Endothelial cell of umbilical vein (primary cell): ENCODE results near the gene PGD. TPM values are rescaled to one million over a fixed set of nuclear protein-coding genes. Genes with fewer than 3 reads are reported as not detected.

Experiments
- BruUV-seq: library from RNA; stranded (reverse); fragments of 400-500 nt; replicated peaks from 2 replicates; lab custom pipeline; 2021; lab: Mats Ljungman, UMichigan
- CTCF ChIA-PET: fragments of 300-600, 350-600 bp; sonication (Branson Sonifier 250); formaldehyde crosslinking; loops from one replicate; lab custom pipeline; 2021; ENCODE audit warnings: antibody characterized with exemption, inconsistent platforms; lab: Charles Lee
- POLR2A ChIA-PET: fragments of 300-600, 350-600 bp; sonication (Branson Sonifier 250); formaldehyde crosslinking; loops from one replicate; lab custom pipeline; 2021; ENCODE audit warnings: antibody characterized with exemption, inconsistent platforms; lab: Charles Lee
- DNase-seq: peaks from one replicate; pipeline ENCODE4 v3.0.0-alpha.2; 2011; ENCODE audit warnings: low read depth, low spot score
- FAIRE-seq: peaks from 2 replicates; lab custom pipeline; 2011; peaks lifted over from hg19 to GRCh38; lab: Jason Lieb, UNC
- H2AFZ ChIP-seq: 2 replicates; pipeline ENCODE4 v1.6.0; 2012; ENCODE audit warnings: low read depth, low read length, control low read depth, inconsistent platforms
- H3K27ac ChIP-seq: 2 replicates; pipeline ENCODE4 v1.5.1; 2011; ENCODE audit warnings: low read depth, mild to moderate bottlenecking, control low read depth, low read length, moderate library complexity; ENCODE audit not compliant: insufficient read depth
- H3K27me3 ChIP-seq, 2 experiments: 2 replicates each; pipeline versions ENCODE4 v1.6.0 to v1.6.1; 2011; ENCODE audit warnings: low read length in 2 of 2, mixed read lengths in 1 of 2; ENCODE audit not compliant: control insufficient read depth in 2 of 2, insufficient read depth in 2 of 2
- H3K36me3 ChIP-seq, 2 experiments: 2 replicates in 1 of 2; 3 replicates in 1 of 2; pipeline ENCODE4 v1.5.1; 2011; ENCODE audit warnings: low read length in 2 of 2, mild to moderate bottlenecking in 1 of 2, moderate library complexity in 1 of 2; ENCODE audit not compliant: control insufficient read depth in 2 of 2, insufficient read depth in 2 of 2; ENCODE audit errors: extremely low read depth in 1 of 2
- H3K4me1 ChIP-seq: 3 replicates; pipeline ENCODE4 v1.5.1; 2011; ENCODE audit warnings: mild to moderate bottlenecking, low read length; ENCODE audit not compliant: control insufficient read depth, insufficient read depth; ENCODE audit errors: extremely low read depth
- H3K4me2 ChIP-seq: 2 replicates; pipeline ENCODE4 v1.6.1; 2011; ENCODE audit warnings: low read length, control low read depth, mixed read lengths; ENCODE audit not compliant: insufficient read depth
- H3K4me3 ChIP-seq, 3 experiments: fragments of 200-600 bp in 1 of 3; sonication (generic), shearing (Covaris generic) in 1 of 3; replicated peaks in 1 of 3; 2 replicates each; pipeline ENCODE4 v1.5.1; 2011 to 2016; ENCODE audit warnings: control low read depth in 3 of 3, low read length in 3 of 3, mild to moderate bottlenecking in 2 of 3, inconsistent platforms in 1 of 3, low read depth in 1 of 3, moderate library complexity in 1 of 3; ENCODE audit not compliant: insufficient read depth in 1 of 3
- H3K79me2 ChIP-seq: 2 replicates; pipeline ENCODE4 v1.6.0; 2012; ENCODE audit warnings: low read length, inconsistent platforms; ENCODE audit not compliant: control insufficient read depth, insufficient read depth
- H3K9ac ChIP-seq: replicated peaks from 2 replicates; pipeline ENCODE3; 2011; ENCODE audit warnings: low read length, control low read depth; ENCODE audit not compliant: insufficient read depth; ENCODE audit errors: extremely low read depth
- H3K9me1 ChIP-seq: replicated peaks from 3 replicates; pipeline ENCODE4 v1.6.0; 2011; ENCODE audit warnings: mild to moderate bottlenecking, low read length; ENCODE audit not compliant: control insufficient read depth, insufficient read depth; ENCODE audit errors: extremely low read depth
- H3K9me3 ChIP-seq: replicated peaks from 2 replicates; pipeline ENCODE4 v1.5.1; 2012; ENCODE audit warnings: low read length, inconsistent platforms; ENCODE audit not compliant: control insufficient read depth, insufficient read depth
- H4K20me1 ChIP-seq: replicated peaks from 2 replicates; pipeline ENCODE3; 2011; ENCODE audit warnings: mild to moderate bottlenecking, low read length; ENCODE audit not compliant: control insufficient read depth, insufficient read depth; ENCODE audit errors: extremely low read depth
- EZH2 ChIP-seq: IDR thresholded peaks from 2 replicates; pipeline ENCODE4 v1.6.1; 2012; ENCODE audit warnings: borderline replicate concordance, low read depth, mild to moderate bottlenecking, moderate library complexity, low read length, inconsistent platforms; ENCODE audit not compliant: severe bottlenecking
- FOS ChIP-seq: IDR thresholded peaks from 2 replicates; pipeline ENCODE4 v1.6.1; 2011; ENCODE audit warnings: mild to moderate bottlenecking, low read length, moderate library complexity, borderline replicate concordance; ENCODE audit not compliant: insufficient read depth
- GATA2 ChIP-seq: IDR thresholded peaks from 2 replicates; pipeline ENCODE4 v1.7.0; 2011; ENCODE audit warnings: low read depth, mild to moderate bottlenecking, moderate library complexity, mixed read lengths, low read length; ENCODE audit not compliant: insufficient read length, insufficient read depth
- JUN ChIP-seq: IDR thresholded peaks from 2 replicates; pipeline ENCODE4 v1.6.1; 2011; ENCODE audit warnings: borderline replicate concordance, low read depth; ENCODE audit not compliant: insufficient read length, insufficient read depth
- MYC ChIP-seq: IDR thresholded peaks from one replicate; pipeline ENCODE4 v1.6.1; 2011; ENCODE audit warnings: mild to moderate bottlenecking, low read depth, low read length
- POLR2A ChIP-seq: IDR thresholded peaks from 2 replicates; pipeline ENCODE4 v1.6.1; 2012; ENCODE audit warnings: low read depth, mild to moderate bottlenecking, control low read depth, low read length
- POLR2AphosphoS5 ChIP-seq: IDR thresholded peaks from 2 replicates; pipeline ENCODE4 v1.6.1; 2012; ENCODE audit warnings: low read depth, mild to moderate bottlenecking, control low read depth, low read length, moderate library complexity; ENCODE audit not compliant: insufficient read depth
- dilution Hi-C: fragments of 300-500 bp; cut with MboI; formaldehyde crosslinking; loops from one replicate; pipeline ENCODE4 v1.15.0; 2019; ENCODE audit warnings: low sequenced_read_pairs; ENCODE audit not compliant: extremely low pct_ligation_motif_present
- intact Hi-C: fragments of 100-400 bp; cut with micrococcal nuclease; formaldehyde crosslinking; loops from one replicate; pipeline ENCODE4 v1.10.0; 2022
- polyA plus RNA-seq, 4 experiments: library from polyadenylated mRNA; depleted of rRNA in 3 of 4; stranded (reverse) in 3 of 4; unstranded in 1 of 4; fragments of >200 nt; gene quantifications; 2 replicates each; pipeline versions ENCODE4 v1.2.1 to v1.2.3, GENCODE V29; 2011 to 2012; ENCODE audit warnings: missing spikeins in 1 of 4
- total RNA-seq: library from RNA; stranded (reverse); gene quantifications from 2 replicates; pipeline ENCODE4 v1.2.3, GENCODE V29; 2021
- TF ChIP-seq, protein P1 (sequence below): IDR thresholded peaks from 2 replicates; pipeline ENCODE4 v1.6.1; 2011; ENCODE audit not compliant: insufficient read depth, insufficient read length
- TF ChIP-seq, protein P2 (sequence below), 2 donors: IDR thresholded peaks; 1 replicate in 1 of 2; 2 replicates in 1 of 2; pipeline ENCODE4 v1.5.1; 2011; ENCODE audit warnings: low read length in 2 of 2, mild to moderate bottlenecking in 2 of 2, moderate library complexity in 2 of 2, control low read depth in 1 of 2, inconsistent platforms in 1 of 2, low read depth in 1 of 2; ENCODE audit not compliant: insufficient read depth in 1 of 2; ENCODE audit errors: extremely low read depth in 1 of 2

Gene PGD
- total and polyA plus RNA-seq, 2 donors (not counting 3 experiments of a cell fraction or from before 2014, with no cell fraction given) = 196 to 303 TPM

GRCh38 chr1:10456048-10456447 lies 57.2 kb downstream of the PGD start:
- intact Hi-C loops = no loop called here
- no peak for TF ChIP-seq POLR2AphosphoS5
- no peak for TF ChIP-seq JUN
- no peak for TF ChIP-seq GATA2
- TF ChIP-seq, protein P1, sequence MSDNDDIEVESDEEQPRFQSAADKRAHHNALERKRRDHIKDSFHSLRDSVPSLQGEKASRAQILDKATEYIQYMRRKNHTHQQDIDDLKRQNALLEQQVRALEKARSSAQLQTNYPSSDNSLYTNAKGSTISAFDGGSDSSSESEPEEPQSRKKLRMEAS = no peak
- TF ChIP-seq FOS = no peak
- TF ChIP-seq, protein P2, sequence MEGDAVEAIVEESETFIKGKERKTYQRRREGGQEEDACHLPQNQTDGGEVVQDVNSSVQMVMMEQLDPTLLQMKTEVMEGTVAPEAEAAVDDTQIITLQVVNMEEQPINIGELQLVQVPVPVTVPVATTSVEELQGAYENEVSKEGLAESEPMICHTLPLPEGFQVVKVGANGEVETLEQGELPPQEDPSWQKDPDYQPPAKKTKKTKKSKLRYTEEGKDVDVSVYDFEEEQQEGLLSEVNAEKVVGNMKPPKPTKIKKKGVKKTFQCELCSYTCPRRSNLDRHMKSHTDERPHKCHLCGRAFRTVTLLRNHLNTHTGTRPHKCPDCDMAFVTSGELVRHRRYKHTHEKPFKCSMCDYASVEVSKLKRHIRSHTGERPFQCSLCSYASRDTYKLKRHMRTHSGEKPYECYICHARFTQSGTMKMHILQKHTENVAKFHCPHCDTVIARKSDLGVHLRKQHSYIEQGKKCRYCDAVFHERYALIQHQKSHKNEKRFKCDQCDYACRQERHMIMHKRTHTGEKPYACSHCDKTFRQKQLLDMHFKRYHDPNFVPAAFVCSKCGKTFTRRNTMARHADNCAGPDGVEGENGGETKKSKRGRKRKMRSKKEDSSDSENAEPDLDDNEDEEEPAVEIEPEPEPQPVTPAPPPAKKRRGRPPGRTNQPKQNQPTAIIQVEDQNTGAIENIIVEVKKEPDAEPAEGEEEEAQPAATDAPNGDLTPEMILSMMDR (IDR thresholded peaks at IDR 0.05; ENCODE audit: extremely low read depth in 1 of 2, insufficient read depth in 1 of 2, low read depth in 1 of 2, low read length in 2 of 2) = no peak
- TF ChIP-seq MYC = no peak
- TF ChIP-seq EZH2 = no peak
- TF ChIP-seq POLR2A = no peak
- Histone ChIP-seq H3K4me3 (no peak overlapping the region), H3K9ac (no peak overlapping the region), H3K27ac (no peak overlapping the region), H3K9me1 (no peaks in the 10 kb centered on the region), H3K4me2 (no peak overlapping the region), H3K27me3 (no peaks in the 10 kb centered on the region), H3K79me2 (no peaks in the 10 kb centered on the region), H3K4me1 (peaks cover 28% of the 10 kb centered on the region), H2AFZ (no peak overlapping the region), H3K36me3 (no peaks in the 10 kb centered on the region), H3K9me3 (no peaks in the 10 kb centered on the region), H4K20me1 (no peaks in the 10 kb centered on the region)
- FAIRE-seq (no peak), DNase-seq (no peak)
- no TSS peak for BruUV-seq
- ChIA-PET POLR2A (no interaction called here), CTCF (interaction anchor here (1.0 to 2.0 kb wide), 4 partner anchors 14 to 411 kb away, joined by 3 to 11 read pairs (median 4); no protein-coding TSS in a partner anchor)
- dilution Hi-C loops = no loop called here
